GM12891 (cell line): ENCODE results near the gene RUNX1.

Experiments
- DNase-seq: peaks from one replicate; pipeline ENCODE4 v3.0.0; 2011; ENCODE audit warnings: low spot score; ENCODE audit not compliant: insufficient read length
- FAIRE-seq: peaks from 2 replicates; lab custom pipeline; 2011; peaks lifted over from hg19 to GRCh38; lab: Jason Lieb, UNC
- PAX5 ChIP-seq: IDR thresholded peaks from 2 replicates; pipeline ENCODE4 v1.6.1; 2011; ENCODE audit warnings: low read length, moderate library complexity, mild to moderate bottlenecking; ENCODE audit not compliant: insufficient read depth, severe bottlenecking
- POLR2A ChIP-seq: IDR thresholded peaks from 2 replicates; pipeline ENCODE4 v1.6.1; 2011; ENCODE audit warnings: low read depth, low read length, control low read depth
- POLR2AphosphoS5 ChIP-seq: IDR thresholded peaks from 2 replicates; pipeline ENCODE4 v1.6.1; 2011; ENCODE audit warnings: low read depth, low read length, control low read depth
- POU2F2 ChIP-seq: IDR thresholded peaks from 2 replicates; pipeline ENCODE4 v1.6.1; 2011; ENCODE audit warnings: low read depth, mild to moderate bottlenecking, control low read depth, low read length, moderate library complexity
- SPI1 ChIP-seq: IDR thresholded peaks from 2 replicates; pipeline ENCODE4 v1.6.1; 2011; ENCODE audit warnings: low read depth, low read length, control low read depth
- TAF1 ChIP-seq: IDR thresholded peaks from 2 replicates; pipeline ENCODE4 v1.6.1; 2011; ENCODE audit warnings: low read depth, low read length, control low read depth

RUNX1 gene

GRCh38 chr21:34936883-34937563 lies 112.1 kb downstream of the RUNX1 start:
- DNase-seq (no peak), FAIRE-seq (no peak)
- TF ChIP-seq POLR2AphosphoS5 (no peak), SPI1 (no peak), POU2F2 (no peak), POLR2A (no peak), PAX5 (no peak), TAF1 (no peak)

GRCh38 chr21:34936371-34936789 lies 112.7 kb downstream of the RUNX1 start:
- FAIRE-seq (peak; percentile 50), DNase-seq (no peak)
- TF ChIP-seq SPI1, result no peak
- TF ChIP-seq POU2F2, result no peak
- TF ChIP-seq POLR2A, result no peak
- no peak for TF ChIP-seq TAF1
- TF ChIP-seq POLR2AphosphoS5, result no peak
- no peak for TF ChIP-seq PAX5

GRCh38 chr21:34935898-34936297 lies 113.2 kb downstream of the RUNX1 start:
- DNase-seq, result no peak
- TF ChIP-seq POU2F2 (no peak), POLR2A (no peak), TAF1 (no peak), POLR2AphosphoS5 (no peak), SPI1 (no peak), PAX5 (no peak)

GRCh38 chr21:34935452-34935851 lies 113.7 kb downstream of the RUNX1 start:
- TF ChIP-seq POLR2AphosphoS5 (no peak), POU2F2 (no peak), POLR2A (no peak), SPI1 (no peak), PAX5 (no peak), TAF1 (no peak)
- DNase-seq, result no peak
- peak; percentile 33 for FAIRE-seq

More at GRCh38 chr21:34935898-34936297, 113.2 kb downstream of the RUNX1 start:
- peak; percentile 47 for FAIRE-seq

- no peak for TF ChIP-seq POLR2A
- TF ChIP-seq POLR2AphosphoS5, result no peak
- TF ChIP-seq SPI1, result no peak
- TF ChIP-seq PAX5, result no peak
- TF ChIP-seq TAF1, result no peak
- no peak for TF ChIP-seq POU2F2
- FAIRE-seq (no peak), DNase-seq (no peak)
Observed at GRCh38 chr21:34934350-34934749, 114.8 kb downstream of the RUNX1 start.

- peak; percentile 80 for FAIRE-seq
- no peak for DNase-seq
- TF ChIP-seq TAF1 (no peak), POU2F2 (no peak), SPI1 (no peak), POLR2A (no peak), PAX5 (no peak), POLR2AphosphoS5 (no peak)
Observed at GRCh38 chr21:34933609-34934335, 115.3 kb downstream of the RUNX1 start.

GRCh38 chr21:34932233-34932632 lies 116.9 kb downstream of the RUNX1 start:
- FAIRE-seq (no peak), DNase-seq (no peak)
- TF ChIP-seq POLR2A (no peak), POLR2AphosphoS5 (no peak), POU2F2 (no peak), TAF1 (no peak), SPI1 (no peak), PAX5 (no peak)

- DNase-seq, result no peak
- TF ChIP-seq POU2F2 (no peak), SPI1 (no peak), PAX5 (no peak), TAF1 (no peak), POLR2AphosphoS5 (no peak), POLR2A (no peak)
- FAIRE-seq, result no peak
Observed at GRCh38 chr21:34930971-34931370, 118.1 kb downstream of the RUNX1 start.

GRCh38 chr21:34928637-34929036 lies 120.5 kb downstream of the RUNX1 start:
- no peak for TF ChIP-seq POU2F2
- no peak for TF ChIP-seq SPI1
- TF ChIP-seq POLR2A, result no peak
- no peak for TF ChIP-seq TAF1
- no peak for TF ChIP-seq PAX5
- FAIRE-seq (no peak), DNase-seq (no peak)

- no peak for TF ChIP-seq POLR2A
- no peak for TF ChIP-seq TAF1
- TF ChIP-seq POU2F2, result no peak
- TF ChIP-seq POLR2AphosphoS5, result no peak
- TF ChIP-seq SPI1, result no peak
- TF ChIP-seq PAX5, result no peak
- FAIRE-seq (no peak), DNase-seq (no peak)
Observed at GRCh38 chr21:34927992-34928391, 121.1 kb downstream of the RUNX1 start.
